RCC 7860 (cell line): ENCODE data around the gene PIK3CG.
"Not testable (repeated sequence)": the region's sequence is repeated elsewhere in the genome, so short reads cannot be mapped to it uniquely, and the experiment has no call there.

Experiments
- DNase-seq: peaks from one replicate; pipeline ENCODE4 v3.0.0-alpha.2; 2015; ENCODE audit warnings: low spot score
- FAIRE-seq: peaks from 2 replicates; lab custom pipeline; 2012; peaks lifted over from hg19 to GRCh38; lab: Jason Lieb, UNC

PIK3CG gene

GRCh38 chr7:106885652-106886051 is 20.6 kb downstream of the PIK3CG start:
- FAIRE-seq (no peak), DNase-seq (no peak)

GRCh38 chr7:106887421-106887820 is 22.3 kb downstream of the PIK3CG start:
- FAIRE-seq (no peak), DNase-seq (no peak)

GRCh38 chr7:106888204-106888603 is 23.1 kb downstream of the PIK3CG start:
- DNase-seq (no peak), FAIRE-seq (no peak)

GRCh38 chr7:106890952-106891351 is 25.9 kb downstream of the PIK3CG start:
- FAIRE-seq (no peak), DNase-seq (no peak)

GRCh38 chr7:106891548-106892410 is 26.7 kb downstream of the PIK3CG start:
- FAIRE-seq = no peak
- no peak for DNase-seq

- DNase-seq (no peak), FAIRE-seq (no peak)
These were observed 28.5 kb downstream of the PIK3CG start for GRCh38 chr7:106893591-106893990.

- FAIRE-seq (no peak), DNase-seq (no peak)
These were observed 30.3 kb downstream of the PIK3CG start for GRCh38 chr7:106895246-106895864.

- FAIRE-seq = no peak
- no peak for DNase-seq
These were observed 31.1 kb downstream of the PIK3CG start for GRCh38 chr7:106896231-106896630.

- not testable (repeated sequence) for FAIRE-seq, DNase-seq
These were observed 32.5 kb downstream of the PIK3CG start for GRCh38 chr7:106897553-106897952.

- not testable (repeated sequence) for FAIRE-seq, DNase-seq
These were observed 33.9 kb downstream of the PIK3CG start for GRCh38 chr7:106898967-106899366.

- DNase-seq = no peak
- FAIRE-seq = no peak
These were observed 36.9 kb downstream of the PIK3CG start for GRCh38 chr7:106901828-106902441.

GRCh38 chr7:106905734-106906133 is 40.7 kb downstream of the PIK3CG start:
- no peak for FAIRE-seq
- DNase-seq = no peak

- no peak for FAIRE-seq
These were observed 46.9 kb downstream of the PIK3CG start for GRCh38 chr7:106911959-106912358.

GRCh38 chr7:106914018-106914607 is 49.0 kb downstream of the PIK3CG start:
- no peak for DNase-seq
- FAIRE-seq = no peak

More at GRCh38 chr7:106911959-106912358, 46.9 kb downstream of the PIK3CG start:
- DNase-seq = no peak

GRCh38 chr7:106915407-106915806 is 50.3 kb downstream of the PIK3CG start:
- no peak for DNase-seq
- no peak for FAIRE-seq

GRCh38 chr7:106915873-106916272 is 50.8 kb downstream of the PIK3CG start:
- no peak for FAIRE-seq
- no peak for DNase-seq

- DNase-seq (no peak), FAIRE-seq (no peak)
These were observed 51.6 kb downstream of the PIK3CG start for GRCh38 chr7:106916679-106917078.

GRCh38 chr7:106918991-106919390 is 53.9 kb downstream of the PIK3CG start:
- DNase-seq (no peak), FAIRE-seq (no peak)

GRCh38 chr7:106924468-106924867 is 59.4 kb downstream of the PIK3CG start:
- not testable (repeated sequence) for FAIRE-seq, DNase-seq

- DNase-seq (no peak), FAIRE-seq (no peak)
These were observed 61.8 kb downstream of the PIK3CG start for GRCh38 chr7:106926892-106927291.

GRCh38 chr7:106927536-106927935 is 62.5 kb downstream of the PIK3CG start:
- FAIRE-seq (no peak), DNase-seq (no peak)
